Stromal cell of bone marrow (primary cell): ENCODE measurements around the gene TOM1.

ENCODE experiments used
- DNase-seq: peaks from one replicate; pipeline ENCODE4 v3.0.0-alpha.2; 2012; ENCODE audit warnings: low read depth

The TOM1 gene

DNA sequence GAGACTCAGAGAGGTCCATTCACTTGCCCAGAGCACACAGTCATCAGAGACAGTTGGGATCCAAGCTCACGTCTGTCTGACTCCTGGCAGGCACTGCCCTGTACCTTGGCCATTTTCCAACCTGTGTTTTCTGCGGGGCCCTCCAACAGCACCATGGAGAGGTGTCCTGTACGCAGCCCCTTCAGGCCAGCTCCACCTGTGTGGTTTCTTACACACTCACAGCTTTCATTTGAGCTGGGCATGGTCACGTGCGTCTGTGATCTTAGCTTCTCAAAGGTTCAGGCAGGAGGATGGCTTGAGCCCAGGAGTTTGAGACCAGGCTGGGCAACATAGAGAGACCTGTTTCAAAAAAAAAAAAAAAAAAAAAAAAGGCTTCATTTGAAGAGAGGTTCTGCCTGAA, 24.4 kb downstream of the TOM1 start:
- DNase-seq, result no peak

DNA sequence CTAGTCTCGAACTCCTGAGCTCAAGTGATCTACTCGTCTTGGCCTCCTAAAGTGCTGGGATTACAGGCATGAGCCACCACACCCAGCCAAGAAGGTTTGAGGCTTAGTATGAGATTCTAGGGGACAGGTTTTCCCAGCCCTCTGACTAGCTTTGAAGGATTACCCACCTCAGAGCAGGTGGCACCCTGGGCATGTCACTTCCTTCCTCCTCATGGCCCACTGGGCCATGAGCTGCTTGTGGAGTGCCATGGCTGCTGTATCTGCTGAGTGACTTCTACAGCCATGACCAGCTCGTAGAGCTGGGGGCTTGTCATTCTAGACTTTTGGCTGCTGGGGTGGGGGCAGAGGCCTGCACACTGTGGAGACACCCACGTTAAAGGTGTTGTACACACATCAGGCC, 25.1 kb downstream of the TOM1 start:
- DNase-seq, result no peak

DNA sequence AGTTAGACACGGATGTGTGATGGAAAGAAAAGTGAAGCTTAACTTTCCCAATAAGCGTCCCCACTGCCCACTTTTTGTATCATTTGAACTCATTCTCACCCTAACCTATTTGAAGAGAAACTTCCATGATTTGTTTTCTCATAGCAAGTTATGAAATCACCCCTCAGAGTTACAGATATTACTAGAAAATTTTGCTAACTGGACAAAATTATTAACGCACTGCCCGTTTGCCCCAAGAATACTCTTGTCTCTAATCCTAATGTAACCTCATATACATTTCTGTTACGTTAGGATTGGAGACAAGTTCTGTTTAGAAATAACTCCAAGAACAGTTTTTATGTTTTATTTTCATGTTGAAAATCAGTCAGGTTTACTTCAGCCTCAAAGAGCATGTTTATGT, 25.5 kb downstream of the TOM1 start:
- DNase-seq, result no peak

DNA sequence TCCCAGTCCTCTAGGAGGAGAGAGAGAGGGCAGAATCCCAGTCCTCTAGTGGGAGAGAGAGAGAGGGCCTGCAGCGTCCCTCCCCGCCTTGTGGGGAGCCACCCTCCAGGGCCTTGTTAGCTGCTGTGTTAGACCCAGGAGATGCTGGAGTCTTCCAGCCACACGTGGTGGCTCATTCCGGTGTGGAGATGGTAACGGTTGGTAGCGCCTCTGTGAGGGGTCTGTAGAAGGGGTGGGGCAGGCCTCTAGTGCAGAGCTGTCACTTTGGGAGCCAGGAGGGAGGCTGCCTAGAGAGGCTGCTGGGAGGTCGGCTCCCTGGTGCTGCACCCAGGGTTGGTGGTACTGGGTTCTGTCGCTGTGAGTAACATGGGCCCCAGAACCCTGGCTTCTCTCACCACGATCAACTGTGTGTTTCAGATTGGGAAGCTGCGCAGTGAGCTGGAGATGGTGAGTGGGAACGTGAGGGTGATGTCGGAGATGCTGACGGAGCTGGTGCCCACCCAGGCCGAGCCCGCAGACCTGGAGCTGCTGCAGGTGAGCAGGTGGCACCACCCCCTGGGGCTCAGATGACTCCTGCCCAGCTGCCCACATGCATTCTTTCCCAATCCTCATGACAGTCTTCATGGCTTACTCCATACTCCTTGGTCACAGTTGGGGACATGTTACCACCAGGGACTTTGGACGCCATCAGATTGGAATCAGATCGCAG, 27.3 kb downstream of the TOM1 start:
- DNase-seq, result no peak

DNA sequence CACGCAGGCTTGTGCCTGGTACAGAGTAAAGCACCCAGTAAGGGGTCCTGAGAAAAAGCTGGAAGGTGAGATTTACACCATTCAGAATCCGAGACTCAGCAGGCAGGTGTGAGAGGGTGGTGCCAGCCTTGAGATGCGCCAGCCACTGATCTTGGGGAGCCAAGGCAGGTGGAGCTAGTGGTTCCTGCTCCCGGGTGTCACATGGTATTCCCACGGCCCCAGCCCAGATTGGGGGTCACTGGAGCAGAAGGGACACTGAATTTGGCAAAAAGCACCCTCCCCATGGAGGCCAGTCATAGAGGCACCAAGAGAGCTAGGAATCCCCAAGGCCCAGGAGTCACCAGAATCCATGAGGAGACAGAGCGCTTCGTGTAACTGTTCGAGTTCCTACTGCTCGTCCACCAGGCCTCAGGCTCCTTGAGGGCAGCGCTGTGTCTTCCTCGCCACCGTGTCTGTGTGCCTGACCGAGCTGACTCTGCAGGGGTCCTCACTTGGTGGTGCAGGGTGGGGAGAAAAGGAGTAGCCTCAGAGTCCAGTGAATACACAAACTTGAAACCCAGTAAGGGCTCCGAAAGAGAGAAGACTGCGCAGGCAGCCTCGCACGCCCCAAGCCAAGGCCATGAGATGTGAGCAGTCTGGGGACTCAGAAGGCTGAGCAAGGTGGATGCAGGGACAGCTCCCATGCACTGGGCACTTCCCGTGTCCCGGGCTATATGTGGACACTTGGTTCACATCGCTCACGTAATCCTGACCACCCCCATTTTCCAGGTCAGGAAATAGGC, 28.2 kb downstream of the TOM1 start:
- no peak for DNase-seq

DNA sequence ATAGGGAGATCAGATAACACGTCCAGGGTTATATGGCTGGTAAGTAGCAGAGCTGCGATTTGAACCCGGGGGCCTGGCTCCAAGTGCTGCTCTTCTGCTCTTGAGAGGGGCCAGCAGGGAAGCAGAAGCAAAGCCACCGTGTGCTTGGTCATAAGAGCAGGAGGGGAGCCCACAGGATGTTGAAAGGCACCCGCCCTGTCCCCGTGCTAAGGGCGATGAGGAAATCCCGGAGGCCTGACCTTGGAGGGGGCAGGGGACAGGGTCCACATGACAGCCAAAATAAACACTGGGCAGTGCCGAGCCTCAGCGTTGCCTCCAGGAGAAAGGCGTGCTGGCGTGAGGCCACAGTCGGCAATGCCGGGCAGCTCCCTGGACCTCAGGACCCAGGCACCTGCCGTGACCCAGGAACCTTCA, 28.8 kb downstream of the TOM1 start:
- DNase-seq, result no peak

DNA sequence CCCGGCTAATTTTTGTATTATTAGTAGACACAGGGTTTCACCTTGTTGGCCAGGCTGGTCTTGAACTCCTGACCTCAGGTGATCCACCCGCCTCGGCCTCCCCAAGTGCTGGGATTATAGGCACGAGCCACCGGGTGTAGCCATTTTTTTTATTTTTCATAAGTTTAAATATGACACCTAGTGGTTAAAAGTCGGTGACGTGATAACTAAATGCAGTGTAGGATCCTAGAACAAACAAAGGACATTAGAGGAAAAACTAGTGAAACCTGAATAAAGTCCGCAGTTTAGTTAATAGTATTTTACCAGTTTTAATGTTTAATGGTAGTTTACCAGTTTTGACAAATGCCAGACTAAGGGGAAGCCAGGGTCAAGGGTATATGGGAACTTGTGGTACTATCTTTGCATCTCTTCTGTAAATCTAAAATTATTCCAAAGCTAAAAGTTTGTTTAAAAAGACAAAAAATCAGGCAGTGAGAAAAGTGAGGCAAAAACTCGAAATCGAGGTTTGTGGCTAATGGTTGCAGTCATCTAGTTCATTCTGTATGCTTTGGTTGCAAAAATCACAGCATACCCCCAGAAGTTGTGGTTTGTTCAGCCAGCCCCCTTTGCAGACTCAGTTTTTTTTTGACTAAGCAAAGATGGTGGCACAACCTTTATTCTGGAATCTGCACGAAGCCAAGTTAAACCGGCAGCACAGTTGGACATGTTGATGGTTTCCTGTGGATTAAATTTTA, 29.6 kb downstream of the TOM1 start:
- no peak for DNase-seq

DNA sequence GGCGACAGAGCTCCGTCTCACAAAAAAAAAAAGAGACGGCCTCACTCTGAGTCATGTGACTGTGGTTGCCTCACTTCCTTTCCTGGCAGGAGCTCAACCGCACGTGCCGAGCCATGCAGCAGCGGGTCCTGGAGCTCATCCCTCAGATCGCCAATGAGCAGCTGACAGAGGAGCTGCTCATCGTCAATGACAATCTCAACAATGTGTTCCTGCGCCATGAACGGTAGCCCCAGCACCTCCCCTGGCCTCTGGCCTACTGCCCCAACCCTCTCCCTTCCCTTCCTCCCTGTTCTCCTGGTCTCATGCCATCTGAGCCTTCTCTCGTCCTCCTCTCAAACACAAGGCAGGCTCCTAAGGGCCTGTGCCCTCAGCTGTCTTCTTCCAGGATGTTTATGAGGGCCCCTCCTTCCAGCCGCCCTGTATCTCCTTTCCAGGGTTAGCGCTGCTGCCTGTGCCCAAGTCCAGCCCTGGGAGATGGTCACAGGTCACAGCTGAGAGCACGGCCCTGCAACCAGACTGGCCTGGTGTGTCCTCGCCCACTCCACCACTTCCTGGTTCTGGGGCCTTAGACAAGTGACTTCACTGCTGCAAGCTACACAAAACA, 30.7 kb downstream of the TOM1 start:
- DNase-seq, result peak; percentile 61

DNA sequence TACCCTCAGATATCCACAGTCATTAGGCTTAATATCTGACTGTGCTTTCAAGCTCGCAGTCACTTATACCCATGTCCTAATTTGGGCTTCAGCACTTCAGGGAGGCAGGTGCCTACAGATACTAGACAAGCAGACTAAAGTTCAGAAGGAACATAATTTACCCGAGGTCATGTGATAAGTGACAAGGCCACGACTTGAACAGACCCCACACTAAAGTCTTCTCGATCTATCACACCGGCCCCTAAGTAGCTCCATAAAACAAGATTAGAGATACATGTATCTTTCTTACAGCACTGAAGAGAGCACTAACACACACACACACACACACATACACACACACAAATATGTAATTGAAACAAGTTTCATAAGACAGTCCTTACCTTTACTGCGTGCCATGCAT, 32.6 kb downstream of the TOM1 start:
- DNase-seq, result no peak

DNA sequence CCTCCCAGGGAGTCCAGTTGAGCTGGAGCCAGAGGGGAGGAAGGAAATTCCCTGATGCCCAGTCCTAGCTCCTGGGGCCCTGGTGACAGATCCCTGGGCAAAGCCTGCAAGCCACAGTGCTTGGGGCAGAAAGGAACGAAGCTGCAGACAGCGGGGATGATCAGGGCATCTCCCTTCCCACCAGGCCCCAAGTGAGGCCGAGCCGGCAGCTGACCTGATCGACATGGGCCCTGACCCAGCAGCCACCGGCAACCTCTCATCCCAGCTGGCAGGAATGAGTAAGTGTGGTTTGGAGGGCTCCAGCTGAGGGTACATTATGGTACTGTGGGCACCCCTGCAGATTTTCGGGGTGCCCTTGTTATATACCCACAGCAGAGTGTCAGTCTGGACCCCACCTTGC, 33.5 kb downstream of the TOM1 start:
- DNase-seq, result no peak

DNA sequence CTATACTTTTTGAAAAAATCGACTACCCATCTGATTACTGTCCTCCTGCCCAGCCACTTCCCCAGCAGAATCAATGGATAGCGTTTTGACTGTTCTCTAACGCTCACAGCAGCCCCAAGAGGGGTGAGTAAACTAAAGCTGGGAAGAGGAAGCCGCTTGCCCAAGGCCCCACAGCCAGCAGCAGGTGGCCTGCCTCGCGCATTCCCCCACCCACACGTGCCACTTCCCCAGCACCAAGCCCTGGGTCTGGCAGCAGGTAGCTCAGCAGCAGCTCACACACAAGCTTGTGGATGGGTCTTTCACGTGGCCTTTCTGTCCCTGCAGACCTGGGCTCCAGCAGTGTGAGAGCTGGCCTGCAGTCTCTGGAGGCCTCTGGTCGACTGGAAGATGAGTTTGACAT, 34.3 kb downstream of the TOM1 start:
- DNase-seq, result no peak

DNA sequence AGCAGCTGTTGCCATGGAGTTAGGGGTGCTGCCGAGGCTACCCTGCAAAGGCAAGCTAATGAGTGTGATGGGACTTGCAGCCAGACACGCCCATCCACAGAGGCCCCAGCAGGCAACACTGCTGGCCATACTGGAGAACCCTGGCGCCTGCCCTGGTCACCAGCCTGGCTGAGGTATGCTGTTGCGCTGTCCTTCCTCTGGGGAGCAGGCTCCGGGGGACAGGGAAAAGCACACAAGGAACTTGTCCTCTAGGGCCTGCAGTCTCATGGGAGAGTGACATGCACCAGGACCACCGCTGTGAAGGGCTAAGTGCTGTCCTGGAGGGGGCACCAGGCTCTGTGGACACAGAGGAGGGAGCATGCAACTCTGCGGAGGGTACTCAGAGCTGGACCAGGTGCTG, 35.8 kb downstream of the TOM1 start:
- DNase-seq, result no peak

DNA sequence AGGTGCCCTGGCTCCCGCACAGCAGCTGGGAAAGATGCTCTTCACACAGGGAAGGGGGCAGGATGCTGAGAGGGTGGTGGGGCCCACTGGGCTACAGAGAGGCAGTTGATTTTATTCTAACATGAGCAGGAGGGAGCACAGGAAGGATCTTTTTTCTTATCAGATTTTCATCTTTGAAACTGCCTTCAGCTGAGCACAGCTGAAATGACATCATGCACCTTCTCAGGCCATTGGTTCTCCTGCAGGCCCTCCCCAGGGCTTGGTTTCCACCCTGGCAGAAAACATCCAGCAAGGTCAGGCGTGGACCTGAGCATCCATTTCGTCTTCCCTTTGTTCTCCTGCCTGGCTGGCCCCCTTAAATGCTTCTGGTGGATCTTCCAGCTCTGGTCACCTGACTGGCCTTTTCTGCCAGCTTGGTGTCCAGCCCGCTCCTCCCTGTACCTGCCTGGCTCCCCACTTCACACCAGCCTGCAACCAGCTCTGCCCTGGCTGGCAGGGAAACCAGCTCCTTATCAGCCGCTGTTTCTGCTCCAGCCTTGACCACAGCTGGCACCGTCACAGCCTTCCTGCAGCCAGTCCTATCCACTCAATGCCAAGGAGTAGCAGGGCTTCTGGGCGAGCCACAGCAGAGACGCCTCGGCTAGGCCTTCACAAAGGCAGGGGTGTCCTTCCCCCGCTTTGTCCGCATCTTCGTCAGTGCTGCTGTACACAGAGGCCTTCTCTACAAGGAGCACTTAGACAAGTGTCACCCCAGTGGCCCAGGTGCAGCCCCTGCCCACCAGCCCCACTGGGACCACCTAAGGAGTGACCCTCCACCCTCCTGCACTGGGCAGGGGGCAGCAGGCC, 36.5 kb downstream of the TOM1 start:
- DNase-seq, result no peak

DNA sequence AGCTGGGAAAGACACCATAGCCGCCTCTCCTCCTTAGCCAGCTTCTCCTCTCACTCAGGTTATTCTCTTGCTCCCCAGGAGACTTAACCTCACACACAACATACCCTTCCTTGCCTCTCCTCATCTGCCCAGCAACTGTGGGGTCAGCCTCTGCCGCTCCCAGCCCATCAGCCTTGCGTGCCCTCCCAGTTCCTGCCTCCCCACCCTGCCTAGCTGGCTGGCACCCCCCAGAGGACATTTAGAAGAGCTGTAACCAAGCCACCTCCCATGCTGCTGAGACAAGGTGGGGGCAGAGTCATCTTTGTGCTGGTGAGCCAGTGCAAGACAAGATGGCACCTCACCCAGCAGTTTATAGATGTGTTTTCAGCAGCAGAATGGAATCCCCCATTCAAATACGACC, 38.2 kb downstream of the TOM1 start:
- DNase-seq, result no peak

DNA sequence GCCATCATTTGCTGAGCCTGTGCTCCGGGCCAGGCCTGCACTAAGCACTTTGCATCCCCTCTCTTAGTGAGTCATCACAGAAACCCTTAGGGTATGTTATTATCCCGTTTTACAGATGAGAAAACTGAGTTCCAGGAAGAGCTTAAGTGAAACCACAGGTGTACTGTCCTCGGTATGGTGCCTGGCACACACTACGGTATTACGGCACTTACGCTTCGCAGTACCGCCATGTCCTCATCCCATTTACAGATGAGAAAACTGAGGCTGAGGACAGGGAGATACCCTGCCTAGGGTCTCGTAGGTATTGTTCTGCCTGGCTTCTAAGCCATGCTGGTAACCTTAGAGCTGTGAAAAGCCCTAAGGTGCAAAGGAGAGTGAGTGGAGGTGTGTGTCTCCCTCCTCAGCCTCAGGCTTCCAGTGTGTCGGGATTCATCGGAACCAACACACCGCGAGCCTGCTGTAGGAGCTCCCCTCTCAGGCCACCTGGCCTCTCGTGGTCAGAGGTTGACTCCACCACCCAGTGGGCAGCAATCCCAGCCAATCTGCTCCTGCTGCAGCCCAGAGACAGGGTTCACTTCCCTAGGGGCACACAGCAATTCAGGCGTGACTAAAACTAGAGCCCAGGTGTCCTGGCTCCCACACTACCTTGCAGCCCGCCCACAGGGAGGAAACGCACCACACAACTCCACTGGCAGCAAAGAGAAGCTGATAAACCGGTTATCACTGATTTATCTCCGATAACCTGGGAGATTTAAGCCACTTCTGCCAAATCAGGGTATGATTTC, 41.6 kb downstream of the TOM1 start:
- DNase-seq, result no peak

DNA sequence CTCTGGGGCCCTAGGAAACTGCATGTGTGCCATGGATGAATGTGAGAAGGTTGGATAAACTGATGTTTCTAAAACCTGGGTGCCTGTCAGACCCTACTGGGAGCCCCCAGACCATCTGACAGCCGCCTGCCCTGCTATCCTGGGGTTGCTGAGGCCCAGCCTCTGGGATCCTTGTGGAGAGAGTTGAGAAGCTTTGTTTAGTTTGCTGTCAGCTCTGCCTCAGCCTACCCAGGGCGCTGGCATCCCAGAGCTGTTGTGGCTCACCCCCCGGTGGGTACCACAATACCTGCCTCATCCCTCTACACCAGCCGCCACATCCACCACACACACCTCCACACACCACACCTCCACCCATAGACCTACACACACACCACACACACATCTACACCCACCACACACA, 42.7 kb downstream of the TOM1 start:
- DNase-seq, result no peak

DNA sequence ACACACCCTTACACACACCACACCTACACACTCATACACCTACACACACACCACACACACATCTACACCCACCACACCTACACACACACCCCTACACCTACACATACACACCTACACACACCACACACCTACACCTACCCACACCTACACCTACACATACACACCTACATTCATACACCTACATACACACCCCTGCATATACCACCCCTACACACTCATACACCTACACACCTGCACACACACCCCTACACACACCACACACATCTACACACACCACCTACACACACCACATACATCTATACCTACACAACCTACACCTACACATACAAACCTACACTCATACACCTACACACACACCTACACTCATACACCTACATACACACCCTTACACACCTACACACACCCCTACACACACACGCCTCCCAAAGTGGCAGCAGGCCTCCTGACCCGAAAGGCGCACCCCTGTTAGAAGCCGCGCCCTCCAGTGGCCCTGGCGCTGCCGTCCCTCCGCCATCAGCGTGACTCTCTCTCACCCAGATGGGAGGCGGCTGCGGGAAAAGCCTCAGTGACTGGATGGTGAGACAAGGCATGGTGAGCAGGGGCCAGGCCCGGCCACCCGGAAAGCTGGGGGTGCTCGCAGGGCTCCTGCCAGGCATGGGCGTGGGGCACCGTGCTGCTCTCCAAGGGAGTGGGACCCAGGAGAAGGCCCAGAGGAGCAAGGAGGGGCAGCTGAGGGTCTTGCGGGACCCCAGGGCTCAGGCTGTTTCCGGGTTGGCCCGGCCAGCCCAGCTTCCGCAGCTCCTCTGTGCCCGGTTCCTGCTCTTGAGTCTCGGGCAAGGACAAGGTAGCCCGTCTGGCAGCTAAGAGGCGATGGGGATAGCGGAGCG, 44.2 kb downstream of the TOM1 start:
- DNase-seq, result no peak

DNA sequence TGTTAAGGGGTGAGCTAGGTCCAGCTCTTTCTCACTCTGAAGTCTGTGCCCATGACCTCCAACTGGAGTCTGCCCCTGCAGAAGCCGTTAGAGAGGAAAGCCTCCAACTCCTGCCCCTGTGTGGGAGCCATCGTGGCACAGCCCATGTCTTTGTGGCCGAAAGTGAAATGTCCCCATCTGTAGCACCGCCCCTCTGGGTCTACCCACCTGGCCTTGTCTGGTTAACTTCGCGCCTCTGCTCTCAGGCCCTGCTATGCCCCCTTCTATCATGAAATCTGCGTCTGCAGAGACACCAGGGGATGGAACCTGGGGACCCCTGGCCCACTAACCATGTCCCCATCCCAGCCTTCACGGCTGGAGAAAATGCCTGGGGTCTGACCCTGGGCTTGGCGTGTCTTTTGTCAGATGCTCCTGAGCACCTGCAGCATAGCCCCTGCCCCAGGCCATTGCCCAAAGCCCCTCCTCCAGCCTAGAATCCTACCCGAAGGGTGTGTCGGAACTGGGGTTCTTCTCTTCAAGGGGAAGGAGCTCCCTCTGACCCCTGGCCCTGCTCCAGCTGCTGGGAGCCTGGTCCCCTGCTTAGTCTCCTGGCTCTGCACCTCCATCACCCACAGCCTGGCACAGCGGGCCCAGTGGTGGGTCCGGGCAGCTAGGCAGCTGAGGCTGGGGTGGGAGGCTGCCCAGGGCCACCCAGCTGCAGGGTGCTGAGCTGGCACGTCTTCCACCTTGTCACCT, 45.4 kb downstream of the TOM1 start:
- DNase-seq, result no peak

DNA sequence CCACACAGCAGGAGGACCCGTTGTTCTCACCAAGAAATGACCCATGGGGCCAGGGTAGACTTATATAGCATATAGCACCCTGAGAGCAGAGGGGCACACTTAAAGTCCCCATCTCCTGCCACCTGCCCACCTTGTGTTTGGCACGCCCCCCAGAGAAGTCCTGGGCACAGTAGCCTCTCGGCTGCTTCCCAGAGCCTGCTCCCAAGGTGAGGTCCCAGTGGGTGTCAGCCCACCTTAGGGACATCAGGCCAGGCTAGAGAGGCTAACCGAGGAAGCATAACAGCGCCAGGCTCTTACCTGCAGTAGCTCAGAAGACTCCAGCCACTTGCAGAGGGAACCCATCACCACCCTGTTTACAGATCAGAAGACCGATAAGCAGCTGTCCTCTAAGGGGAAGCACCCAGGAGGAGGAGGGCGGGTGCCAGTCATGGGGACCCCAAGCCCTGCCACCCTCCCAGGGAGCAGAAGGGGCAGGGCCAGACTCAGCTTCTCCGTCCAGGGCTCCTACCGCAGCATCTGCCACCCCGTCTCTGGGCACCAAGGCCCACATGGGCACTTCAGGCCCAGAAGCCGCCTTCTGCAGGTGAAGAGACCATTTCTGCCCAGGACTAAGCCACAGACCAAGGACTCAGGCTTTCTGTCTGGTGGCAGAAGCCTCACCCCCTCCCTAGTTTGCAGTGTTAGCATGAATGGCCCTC, 46.3 kb downstream of the TOM1 start:
- DNase-seq, result no peak
